ENCODE measurements around the gene ALLC. TPM values are rescaled to one million over a fixed set of nuclear protein-coding genes. Genes with fewer than 3 reads are reported as not detected.

The ALLC gene
- total and polyA plus RNA-seq, 2 experiments from 2014 or later, result not detected

- TF ChIP-seq ZNF114 (CRISPR knock-in tag; IDR thresholded peaks at IDR 0.05), result no peak
- TF ChIP-seq REST (IDR thresholded peaks at IDR 0.05; ENCODE audit: unreplicated experiment), result no peak
- no peak for TF ChIP-seq EZH2phosphoT487 (IDR thresholded peaks at IDR 0.05; ENCODE audit: unreplicated experiment)
- TF ChIP-seq CREB1 (CRISPR knock-in tag; IDR thresholded peaks at IDR 0.05; ENCODE audit: low read depth), result no peak
- no peak for TF ChIP-seq ZNF331 (CRISPR knock-in tag; IDR thresholded peaks at IDR 0.05; ENCODE audit: low read depth)
- TF ChIP-seq STAT1 (IDR thresholded peaks at IDR 0.05; ENCODE audit: unreplicated experiment), result no peak
- no peak for TF ChIP-seq POLR2AphosphoS5 (IDR thresholded peaks at IDR 0.05; ENCODE audit: low read depth)
- no peak for TF ChIP-seq CTCF (conservative IDR thresholded peaks at IDR 0.05; ENCODE audit: low read depth in 2 of 2)
- no peak for TF ChIP-seq ETS1 (IDR thresholded peaks at IDR 0.05)
- TF ChIP-seq NANOG (IDR thresholded peaks at IDR 0.05; ENCODE audit: borderline replicate concordance), result no peak
- no peak for TF ChIP-seq EZH2 (IDR thresholded peaks at IDR 0.05; ENCODE audit: low read depth, unreplicated experiment)
- no peak for TF ChIP-seq JUNB (IDR thresholded peaks at IDR 0.05; ENCODE audit: unreplicated experiment)
- TF ChIP-seq ZNF462 (CRISPR knock-in tag; IDR thresholded peaks at IDR 0.05), result no peak
- no peaks in the 10 kb centered on the region for H4K20me1 ChIP-seq (replicated peaks; ENCODE audit: insufficient read depth)
- no peak for DNase-seq (ENCODE audit: low spot score)
- no peaks in the 10 kb centered on the region for H3K4me1 Mint-ChIP-seq
- H3K79me2 ChIP-seq (replicated peaks; ENCODE audit: insufficient read depth), result no peaks in the 10 kb centered on the region
- no peak overlapping the region for H3K27ac ChIP-seq (ENCODE audit: low read depth)
- no peak for ATAC-seq
- H3K4me2 ChIP-seq, result no peak overlapping the region
- no peaks in the 10 kb centered on the region for H3K36me3 Mint-ChIP-seq (ENCODE audit: low read depth)
- H3K4me1 ChIP-seq (ENCODE audit: insufficient read depth), result no peaks in the 10 kb centered on the region
- H3K4me3 ChIP-seq, result no peak overlapping the region
- no peaks in the 10 kb centered on the region for H3K27me3 ChIP-seq (ENCODE audit: insufficient read depth)
- no peak overlapping the region for H2AFZ ChIP-seq
- H3K4me3 Mint-ChIP-seq, result no peak overlapping the region
- H3K9me2 ChIP-seq (ENCODE audit: insufficient read depth), result no peaks in the 10 kb centered on the region
- H3K27me3 Mint-ChIP-seq (ENCODE audit: insufficient read depth, low read depth, poor library complexity), result no peaks in the 10 kb centered on the region
- no peak overlapping the region for H3K27ac Mint-ChIP-seq
- H3F3A ChIP-seq (replicated peaks; ENCODE audit: low read depth), result no peaks in the 10 kb centered on the region
- peaks cover 62% of the 10 kb centered on the region for H3K9me3 Mint-ChIP-seq
- H3K36me3 ChIP-seq (ENCODE audit: insufficient read depth), result no peaks in the 10 kb centered on the region
Measured at GRCh38 chr2:3683748-3684454, 25.9 kb downstream of the ALLC start.

Data from GM23338 (cell line).